ENCODE data around the gene MRC2.

- TF ChIP-seq POLR2AphosphoS5 (IDR thresholded peaks at IDR 0.05; ENCODE audit: low read depth, low read length) (no peak), REST (IDR thresholded peaks at IDR 0.05; ENCODE audit: insufficient read depth in 1 of 2, low read depth in 2 of 2, low read length in 2 of 2) (no peak), TAF1 (IDR thresholded peaks at IDR 0.05; ENCODE audit: borderline replicate concordance, insufficient read depth, low read length) (no peak)
Observed at GRCh38 chr17:62616993-62617893, 10.2 kb upstream of the MRC2 start.

Measured in PFSK-1 (cell line).